Activated CD4-positive, alpha-beta T cell treated with anti-CD3 and anti-CD28 coated beads, Interleukin-2, amount 50 U/mL, for 48 hours (primary cell): ENCODE measurements around the gene ATAD3B.
"Not testable (repeated sequence)": the region's sequence is repeated elsewhere in the genome, so short reads cannot be mapped to it uniquely, and the experiment has no call there.

Source experiments
- DNase-seq, 2 experiments: peaks; one replicate each; pipeline ENCODE4 v3.0.0-alpha.2; 2020

The ATAD3B gene

GRCh38 chr1:1516923-1517322 lies 45.4 kb downstream of the ATAD3B start:
- not testable (repeated sequence) for DNase-seq

- no peak for DNase-seq
These were observed 46.5 kb downstream of the ATAD3B start for GRCh38 chr1:1517973-1518620.

DNA sequence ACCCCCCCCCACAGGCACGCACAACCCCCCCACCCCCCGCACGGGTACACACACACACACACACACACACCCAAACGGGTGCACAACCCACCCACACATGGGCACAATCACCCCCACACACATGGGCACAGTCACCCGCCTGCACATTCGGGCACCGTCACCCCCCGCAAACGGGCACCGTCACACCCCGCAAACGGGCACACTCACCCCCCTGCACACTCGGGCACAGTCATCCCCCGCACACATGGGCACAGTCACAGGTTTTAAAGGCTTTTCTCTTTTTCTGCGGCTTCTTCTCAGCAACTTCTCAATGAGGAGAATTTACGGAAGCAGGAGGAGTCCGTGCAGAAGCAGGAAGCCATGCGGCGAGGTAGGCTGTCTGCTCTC lies 47.0 kb downstream of the ATAD3B start:
- not testable (repeated sequence) for DNase-seq

GRCh38 chr1:1519805-1520505 lies 48.4 kb downstream of the ATAD3B start:
- DNase-seq: not testable (repeated sequence)

GRCh38 chr1:1521331-1521730 lies 49.8 kb downstream of the ATAD3B start:
- DNase-seq: no peak

GRCh38 chr1:1522536-1522935 lies 51.0 kb downstream of the ATAD3B start:
- DNase-seq: not testable (repeated sequence)

GRCh38 chr1:1523226-1523625 lies 51.7 kb downstream of the ATAD3B start:
- not testable (repeated sequence) for DNase-seq

DNA sequence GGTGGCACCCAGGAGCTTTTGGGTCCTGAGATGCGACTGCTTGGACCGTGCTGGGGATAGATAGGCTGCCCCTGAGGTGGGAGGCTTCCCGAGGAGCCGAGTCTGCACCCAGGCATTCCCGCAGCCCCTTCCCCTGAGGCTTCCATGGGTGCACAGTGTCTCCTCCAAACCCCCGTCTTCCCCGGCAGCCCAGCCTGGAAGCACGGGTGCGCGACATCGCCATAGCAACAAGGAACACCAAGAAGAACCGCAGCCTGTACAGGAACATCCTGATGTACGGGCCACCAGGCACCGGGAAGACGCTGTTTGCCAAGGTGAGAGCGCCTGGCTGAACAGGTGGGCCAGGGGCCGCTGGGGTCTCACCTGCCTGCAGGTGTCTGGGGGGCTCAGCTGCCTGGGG lies 52.1 kb downstream of the ATAD3B start:
- not testable (repeated sequence) for DNase-seq

GRCh38 chr1:1524750-1525383 lies 53.3 kb downstream of the ATAD3B start:
- DNase-seq: not testable (repeated sequence)

DNA sequence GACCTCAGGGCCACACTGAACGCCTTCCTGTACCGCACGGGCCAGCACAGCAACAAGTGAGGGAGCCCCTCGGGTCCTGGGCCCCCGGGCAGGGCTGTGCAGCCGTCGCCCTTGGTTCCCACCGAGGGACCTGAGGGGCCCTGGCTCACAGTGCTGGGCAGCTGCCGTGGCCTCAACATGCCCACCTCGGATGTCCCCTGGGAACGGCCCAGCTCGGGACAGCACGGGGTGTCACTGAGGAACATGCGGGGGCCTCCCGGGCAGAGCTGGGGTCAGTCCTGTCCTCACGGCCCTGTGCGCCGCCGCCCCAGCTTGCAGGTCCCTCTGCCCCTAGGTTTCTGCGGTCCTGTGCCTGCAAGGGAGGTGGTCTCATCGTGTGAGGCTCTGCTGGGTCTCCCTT lies 54.9 kb downstream of the ATAD3B start:
- DNase-seq: not testable (repeated sequence)

- DNase-seq: no peak
These were observed 55.7 kb downstream of the ATAD3B start for GRCh38 chr1:1527092-1527816.

DNA sequence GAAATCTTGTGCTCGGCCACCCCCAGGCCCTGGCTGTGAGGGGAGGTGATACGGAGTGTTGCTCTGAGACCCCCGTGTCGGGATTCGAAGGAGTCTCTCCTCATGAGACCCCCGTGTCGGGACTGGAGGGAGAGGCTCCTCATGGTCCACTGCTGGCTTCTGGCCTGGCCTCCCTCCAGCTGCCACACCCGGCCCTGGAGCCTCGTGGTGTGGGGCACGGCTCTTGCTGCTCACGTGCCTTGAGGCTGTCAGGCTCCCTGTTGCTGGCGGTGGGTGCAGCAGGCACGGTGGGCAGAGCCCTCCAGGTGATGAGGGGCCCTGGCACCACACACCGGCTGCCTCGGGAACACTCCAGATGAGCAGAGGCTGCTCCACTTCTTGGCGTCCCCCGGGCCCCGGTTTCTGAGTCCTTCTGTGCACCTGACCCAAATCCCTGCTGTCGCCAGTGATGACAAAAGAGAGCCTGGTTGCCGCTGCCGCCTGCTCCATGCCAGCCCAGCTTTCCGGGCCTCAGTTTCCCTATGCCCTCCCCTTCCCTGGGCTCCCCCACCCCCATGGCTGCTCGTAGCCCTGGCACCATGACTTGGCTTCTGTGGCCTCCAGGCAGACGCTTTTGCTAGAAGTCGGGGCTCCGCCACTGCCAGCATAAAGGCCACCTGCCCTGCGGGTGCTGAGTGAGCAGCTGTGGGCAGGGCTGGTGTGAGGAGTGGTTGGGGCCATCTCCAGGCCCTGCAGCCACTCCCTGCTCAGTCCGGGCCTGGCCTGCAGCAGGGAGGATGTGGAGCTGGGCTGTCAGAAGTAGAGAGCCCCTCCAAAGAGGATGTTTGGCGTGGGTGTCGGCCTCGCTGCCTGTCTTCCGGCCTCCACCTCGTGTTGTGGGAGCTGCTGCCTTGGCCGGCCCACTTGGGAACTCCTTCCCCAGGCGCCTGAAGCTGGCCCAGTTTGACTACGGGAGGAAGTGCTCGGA lies 57.0 kb downstream of the ATAD3B start:
- DNase-seq: no peak

DNA sequence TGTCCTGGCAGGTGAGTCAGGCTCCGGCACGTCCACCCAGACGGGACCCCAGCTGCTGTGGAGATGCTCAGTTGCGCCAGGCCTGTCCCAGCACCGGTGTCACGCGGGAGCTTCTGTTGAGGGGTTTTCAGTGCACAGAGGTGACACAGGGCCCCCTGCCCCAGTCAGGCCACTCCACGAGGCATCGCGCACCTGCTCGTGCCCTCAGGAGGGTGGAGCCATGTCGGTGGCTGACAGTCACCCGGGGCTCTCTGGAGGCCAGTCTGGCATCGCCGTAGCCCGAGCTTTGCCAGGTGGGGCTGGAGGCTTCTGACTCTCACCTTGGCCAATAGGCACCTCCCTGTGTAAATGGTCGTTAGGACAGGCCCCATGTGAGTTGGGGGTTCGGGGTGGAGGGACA lies 57.8 kb downstream of the ATAD3B start:
- DNase-seq: no peak

DNA sequence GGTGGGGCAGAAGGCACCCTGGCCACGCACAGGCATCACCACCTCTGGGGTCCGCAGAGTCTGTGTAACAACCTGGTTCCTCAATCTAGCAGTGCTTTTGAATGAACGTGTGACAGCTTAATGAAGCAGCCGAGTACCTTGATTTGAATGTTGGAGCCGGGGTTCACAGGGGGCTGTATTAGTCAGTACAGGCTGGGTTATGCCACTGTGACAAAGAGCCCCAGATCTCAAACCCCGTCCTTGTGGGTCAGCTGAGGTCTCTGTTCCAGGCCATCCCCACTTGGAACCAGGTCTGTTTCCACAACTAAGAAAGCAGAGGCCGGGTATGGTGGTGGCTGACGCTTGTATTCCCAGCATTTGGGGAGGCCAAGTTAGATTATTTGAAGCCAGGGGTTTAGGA lies 58.4 kb downstream of the ATAD3B start:
- no peak for DNase-seq

DNA sequence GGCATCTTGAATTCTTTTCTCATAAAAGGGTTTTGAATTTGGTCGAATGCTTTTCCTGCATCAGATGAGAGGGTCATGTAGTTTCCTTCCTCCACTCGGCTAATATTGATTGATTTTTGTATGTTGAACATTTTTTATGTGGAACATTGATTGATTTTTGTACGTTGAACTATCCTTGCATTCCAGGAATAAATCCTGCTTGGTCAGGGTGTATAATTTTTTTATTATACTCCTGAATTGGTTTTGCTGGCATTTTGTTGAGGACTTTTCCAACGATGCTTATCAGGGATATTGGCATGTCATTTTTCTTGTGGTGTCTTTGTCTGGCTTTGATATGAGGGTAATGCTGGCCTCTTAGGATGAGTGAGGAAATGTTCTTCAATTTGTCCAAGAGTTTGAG lies 60.4 kb downstream of the ATAD3B start:
- no peak for DNase-seq

GRCh38 chr1:1533176-1533893 lies 61.8 kb downstream of the ATAD3B start:
- DNase-seq: not testable (repeated sequence)

DNA sequence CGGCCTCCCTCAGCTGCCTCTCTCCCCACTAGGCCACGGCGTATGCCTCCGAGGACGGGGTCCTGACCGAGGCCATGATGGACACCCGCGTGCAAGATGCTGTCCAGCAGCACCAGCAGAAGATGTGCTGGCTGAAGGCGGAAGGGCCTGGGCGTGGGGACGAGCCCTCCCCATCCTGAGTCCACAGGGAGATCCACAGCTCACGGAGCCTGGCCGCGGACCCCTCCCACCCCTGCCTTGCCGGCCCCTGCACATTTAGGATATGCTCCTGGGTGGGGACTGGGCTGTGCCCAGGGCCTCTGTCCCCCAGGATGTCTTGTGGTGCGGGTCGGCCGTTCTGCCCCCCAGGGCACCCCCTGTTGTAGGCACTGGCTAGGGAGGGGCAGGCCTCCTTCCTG lies 62.3 kb downstream of the ATAD3B start:
- not testable (repeated sequence) for DNase-seq

- no peak for DNase-seq
These were observed 63.0 kb downstream of the ATAD3B start for GRCh38 chr1:1534401-1535154.

GRCh38 chr1:1535201-1536018 lies 63.8 kb downstream of the ATAD3B start:
- DNase-seq: no peak
